Stimulated activated memory B cell treated with anti-CD40 and anti-IgM and Interleukin-4, amounts not matched to agents 10 μg/mL and 1 μg/mL and 100 μg/mL, for 72 hours (primary cell): ENCODE measurements around the gene ANKMY2.
"Not testable (repeated sequence)": the region's sequence is repeated elsewhere in the genome, so short reads cannot be mapped to it uniquely, and the experiment has no call there.

ENCODE experiments used
- ATAC-seq: fragments of 150-1000 bp; cut with Tn5 transposase; 2 replicates; pipeline ENCODE4 v1.10.0; 2021
- H3K27ac Mint-ChIP-seq: one replicate; pipeline ENCODE4 v1.8.0; 2022; ENCODE audit warnings: mild to moderate bottlenecking, mixed read lengths
- H3K27me3 Mint-ChIP-seq: one replicate; pipeline ENCODE4 v1.8.0; 2022; ENCODE audit warnings: mixed read lengths
- H3K36me3 Mint-ChIP-seq: one replicate; pipeline ENCODE4 v1.8.0; 2022; ENCODE audit warnings: mixed read lengths
- H3K4me1 Mint-ChIP-seq: one replicate; pipeline ENCODE4 v1.8.0; 2022; ENCODE audit warnings: mixed read lengths
- H3K4me3 Mint-ChIP-seq: one replicate; pipeline ENCODE4 v1.8.0; 2022; ENCODE audit warnings: mild to moderate bottlenecking, moderate library complexity, mixed read lengths
- H3K9me3 Mint-ChIP-seq: one replicate; pipeline ENCODE4 v1.8.0; 2022; ENCODE audit warnings: mixed read lengths

Gene ANKMY2

GRCh38 chr7:16616122-16616521 is 29.4 kb downstream of the ANKMY2 start:
- Mint-ChIP-seq H3K27me3 (no peaks in the 10 kb centered on the region), H3K27ac (no peak overlapping the region), H3K4me1 (peaks cover 18% of the 10 kb centered on the region), H3K36me3 (peaks cover 42% of the 10 kb centered on the region), H3K4me3 (no peak overlapping the region), H3K9me3 (no peaks in the 10 kb centered on the region)
- ATAC-seq: no peak

DNA sequence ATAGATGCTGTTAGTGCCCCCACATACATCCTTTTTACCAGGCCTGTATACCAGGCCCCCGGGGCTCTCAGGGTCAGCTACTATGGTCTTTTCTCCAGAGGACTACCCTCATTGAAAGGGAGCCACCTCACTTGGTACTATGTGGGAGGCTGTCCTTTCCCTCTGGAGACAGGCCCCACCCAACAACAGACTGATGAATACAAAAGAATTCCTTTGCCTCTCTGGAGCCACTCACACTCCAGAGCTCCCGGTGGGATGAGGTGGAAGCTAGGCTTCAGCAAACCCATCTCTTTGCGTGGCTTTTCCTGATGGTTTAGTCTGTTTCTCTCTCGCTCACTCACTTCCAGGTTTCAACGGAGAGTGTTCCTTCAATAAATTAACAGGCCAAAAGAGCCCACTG is 30.3 kb downstream of the ANKMY2 start:
- H3K27me3 Mint-ChIP-seq: no peaks in the 10 kb centered on the region
- no peak overlapping the region for H3K4me3 Mint-ChIP-seq
- H3K4me1 Mint-ChIP-seq: peaks cover 19% of the 10 kb centered on the region
- peaks cover 37% of the 10 kb centered on the region for H3K36me3 Mint-ChIP-seq
- ATAC-seq: no peak
- no peaks in the 10 kb centered on the region for H3K9me3 Mint-ChIP-seq
- no peak overlapping the region for H3K27ac Mint-ChIP-seq

DNA sequence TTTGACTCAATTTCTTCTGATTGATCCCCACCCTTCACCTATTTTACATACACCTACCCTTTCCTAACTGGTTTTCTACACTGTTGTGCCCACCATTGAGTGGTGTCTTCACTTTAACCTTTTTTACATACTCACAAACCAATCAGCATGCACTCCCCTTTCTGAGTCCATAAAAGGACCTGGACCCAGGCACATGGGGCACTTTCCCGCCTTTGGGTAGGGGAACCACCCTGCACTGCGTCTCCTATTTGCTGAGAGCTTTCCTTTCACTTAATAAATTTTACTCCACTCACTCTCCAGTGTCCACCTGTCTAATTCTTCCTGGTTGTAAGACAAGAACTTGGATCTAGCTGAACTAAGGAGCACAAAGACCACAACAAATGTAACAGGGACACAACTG is 33.8 kb downstream of the ANKMY2 start:
- ATAC-seq: no peak
- Mint-ChIP-seq H3K36me3 (peaks cover 27% of the 10 kb centered on the region), H3K4me3 (no peak overlapping the region), H3K4me1 (peaks cover 20% of the 10 kb centered on the region), H3K27ac (no peak overlapping the region), H3K27me3 (no peaks in the 10 kb centered on the region), H3K9me3 (no peaks in the 10 kb centered on the region)

DNA sequence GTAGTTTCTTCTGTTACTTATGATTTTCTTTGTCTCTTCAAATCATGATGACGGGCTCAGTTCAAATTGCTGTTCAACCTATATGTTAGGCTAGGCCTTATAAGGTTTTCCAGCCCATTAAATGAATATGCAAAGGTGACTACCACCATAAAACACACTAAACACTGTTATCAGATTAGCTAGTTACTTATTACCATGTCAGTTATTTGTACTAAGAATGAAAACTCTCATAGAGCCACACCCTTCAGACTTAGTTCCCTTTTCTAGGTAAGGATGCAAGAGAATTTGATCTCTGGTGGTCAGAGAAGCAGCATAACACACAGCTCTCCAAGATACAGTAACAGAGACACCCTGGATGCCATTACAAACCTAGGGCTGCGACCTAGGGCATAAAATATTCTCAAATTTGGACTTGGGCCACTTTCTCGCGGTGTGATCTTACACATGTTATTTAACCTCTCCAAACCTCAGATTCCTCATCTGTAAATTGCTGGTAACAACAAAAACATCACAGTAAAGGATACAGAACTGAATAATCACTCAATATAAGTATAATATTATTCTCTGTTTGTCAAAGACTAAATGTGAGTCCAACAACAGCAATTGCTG is 35.6 kb downstream of the ANKMY2 start:
- H3K27ac Mint-ChIP-seq: no peak overlapping the region
- H3K9me3 Mint-ChIP-seq: no peaks in the 10 kb centered on the region
- no peak overlapping the region for H3K4me3 Mint-ChIP-seq
- H3K27me3 Mint-ChIP-seq: no peaks in the 10 kb centered on the region
- ATAC-seq: peak; percentile 87
- peaks cover 20% of the 10 kb centered on the region for H3K4me1 Mint-ChIP-seq
- H3K36me3 Mint-ChIP-seq: peaks cover 19% of the 10 kb centered on the region

DNA sequence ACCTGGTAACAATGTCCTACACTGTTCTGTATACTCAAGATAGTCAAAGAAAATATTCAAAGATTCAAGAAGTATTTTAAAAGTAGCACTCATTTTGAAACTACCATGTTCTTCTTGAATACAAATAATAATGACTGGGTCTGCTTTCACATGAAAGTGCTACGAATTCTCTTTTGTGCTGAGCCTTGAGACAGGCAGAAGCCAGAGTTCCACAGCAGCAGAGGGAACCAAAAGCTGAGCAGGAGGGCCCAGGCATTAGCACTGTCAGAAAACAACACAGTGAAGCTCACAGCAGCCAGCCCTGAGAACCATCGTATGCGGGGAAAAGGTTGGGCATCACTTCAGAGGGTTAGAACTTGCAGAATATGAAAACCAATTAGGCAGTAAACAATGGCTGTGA is 38.9 kb downstream of the ANKMY2 start:
- peaks cover 15% of the 10 kb centered on the region for H3K4me1 Mint-ChIP-seq
- no peak overlapping the region for H3K27ac Mint-ChIP-seq
- H3K4me3 Mint-ChIP-seq: no peak overlapping the region
- no peaks in the 10 kb centered on the region for H3K9me3 Mint-ChIP-seq
- peaks cover 43% of the 10 kb centered on the region for H3K36me3 Mint-ChIP-seq
- no peaks in the 10 kb centered on the region for H3K27me3 Mint-ChIP-seq
- ATAC-seq: no peak

GRCh38 chr7:16604054-16604453 is 41.5 kb downstream of the ANKMY2 start:
- Mint-ChIP-seq H3K4me3 (no peak overlapping the region), H3K27ac (no peak overlapping the region), H3K9me3 (no peaks in the 10 kb centered on the region), H3K4me1 (no peaks in the 10 kb centered on the region), H3K36me3 (peaks cover 64% of the 10 kb centered on the region), H3K27me3 (no peaks in the 10 kb centered on the region)
- no peak for ATAC-seq

DNA sequence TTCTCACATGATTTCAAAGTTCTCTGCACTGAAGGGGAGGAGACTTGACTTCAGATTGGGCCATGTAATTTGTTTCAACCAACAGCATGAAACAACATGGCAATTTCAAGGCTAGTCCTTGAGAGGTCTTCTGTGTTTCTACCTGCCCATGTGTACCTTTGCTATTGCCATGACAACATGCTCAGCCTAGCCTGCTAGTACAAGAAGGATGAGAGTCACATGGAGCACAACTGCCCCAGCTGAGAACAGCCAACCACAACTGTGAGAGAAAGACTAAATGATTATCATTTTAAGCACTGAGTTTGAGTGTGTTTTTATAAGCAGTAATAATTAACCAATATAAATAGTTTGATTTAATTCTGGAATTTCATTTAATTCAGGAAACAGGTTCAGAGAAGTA is 41.9 kb downstream of the ANKMY2 start:
- Mint-ChIP-seq H3K4me3 (no peak overlapping the region), H3K4me1 (no peaks in the 10 kb centered on the region), H3K27ac (no peak overlapping the region), H3K27me3 (no peaks in the 10 kb centered on the region), H3K36me3 (peaks cover 67% of the 10 kb centered on the region), H3K9me3 (no peaks in the 10 kb centered on the region)
- no peak for ATAC-seq

DNA sequence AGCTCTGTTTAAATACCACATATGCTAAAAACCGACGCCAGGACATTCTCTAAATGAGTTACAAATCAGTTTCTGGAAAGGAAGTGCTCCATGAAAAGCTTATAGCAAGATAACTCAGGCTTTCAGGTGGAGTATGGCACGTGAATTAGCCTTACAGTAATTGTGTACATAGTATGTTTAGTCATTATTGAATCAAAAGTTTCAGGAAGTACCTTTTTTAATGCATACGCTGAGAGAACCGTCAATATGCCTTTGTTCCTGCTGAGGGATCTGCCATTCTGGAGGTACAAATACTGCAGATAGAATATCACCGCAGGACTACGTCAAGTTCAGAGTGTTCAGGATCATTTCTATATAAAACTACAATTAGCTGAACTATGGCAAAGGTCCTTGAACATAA is 45.7 kb downstream of the ANKMY2 start:
- Mint-ChIP-seq H3K9me3 (no peaks in the 10 kb centered on the region), H3K4me3 (no peak overlapping the region), H3K27me3 (no peaks in the 10 kb centered on the region), H3K27ac (no peak overlapping the region), H3K4me1 (no peaks in the 10 kb centered on the region), H3K36me3 (peaks cover 65% of the 10 kb centered on the region)
- ATAC-seq: no peak

- no peaks in the 10 kb centered on the region for H3K27me3 Mint-ChIP-seq
- ATAC-seq: no peak
- no peak overlapping the region for H3K4me3 Mint-ChIP-seq
- H3K9me3 Mint-ChIP-seq: no peaks in the 10 kb centered on the region
- H3K27ac Mint-ChIP-seq: no peak overlapping the region
- no peaks in the 10 kb centered on the region for H3K4me1 Mint-ChIP-seq
- peaks cover 47% of the 10 kb centered on the region for H3K36me3 Mint-ChIP-seq
These were observed 47.5 kb downstream of the ANKMY2 start for GRCh38 chr7:16598015-16598414.

DNA sequence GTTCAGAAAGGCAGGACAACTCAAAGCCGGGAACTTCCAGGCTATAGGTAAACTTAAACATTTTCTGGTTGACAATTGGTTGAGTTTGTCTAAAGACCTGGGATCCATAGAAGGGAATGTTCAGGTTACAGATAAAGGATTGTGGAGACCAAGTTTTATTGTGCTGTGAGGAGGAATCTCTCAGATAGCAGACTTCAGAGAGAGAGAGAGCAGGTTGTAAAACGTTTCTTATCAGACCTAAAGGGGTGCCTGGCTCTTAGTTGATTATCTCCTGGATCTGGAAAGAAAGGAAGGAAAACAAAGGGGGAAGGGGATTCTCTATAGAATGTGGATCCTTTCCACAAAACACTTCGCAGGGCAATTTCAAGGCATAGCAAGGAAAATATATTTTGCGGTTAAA is 50.0 kb downstream of the ANKMY2 start:
- not testable (repeated sequence) for H3K4me1 Mint-ChIP-seq, H3K9me3 Mint-ChIP-seq, H3K27ac Mint-ChIP-seq, ATAC-seq, H3K27me3 Mint-ChIP-seq, H3K4me3 Mint-ChIP-seq
- H3K36me3 Mint-ChIP-seq: peaks cover 27% of the 10 kb centered on the region

GRCh38 chr7:16594676-16595075 is 50.9 kb downstream of the ANKMY2 start:
- H3K36me3 Mint-ChIP-seq: peaks cover 20% of the 10 kb centered on the region
- H3K27ac Mint-ChIP-seq: no peak overlapping the region
- H3K4me1 Mint-ChIP-seq: no peaks in the 10 kb centered on the region
- H3K9me3 Mint-ChIP-seq: no peaks in the 10 kb centered on the region
- H3K27me3 Mint-ChIP-seq: no peaks in the 10 kb centered on the region
- H3K4me3 Mint-ChIP-seq: no peak overlapping the region
- ATAC-seq: no peak

GRCh38 chr7:16594061-16594460 is 51.5 kb downstream of the ANKMY2 start:
- Mint-ChIP-seq H3K4me3 (no peak overlapping the region), H3K36me3 (peaks cover 14% of the 10 kb centered on the region)

DNA sequence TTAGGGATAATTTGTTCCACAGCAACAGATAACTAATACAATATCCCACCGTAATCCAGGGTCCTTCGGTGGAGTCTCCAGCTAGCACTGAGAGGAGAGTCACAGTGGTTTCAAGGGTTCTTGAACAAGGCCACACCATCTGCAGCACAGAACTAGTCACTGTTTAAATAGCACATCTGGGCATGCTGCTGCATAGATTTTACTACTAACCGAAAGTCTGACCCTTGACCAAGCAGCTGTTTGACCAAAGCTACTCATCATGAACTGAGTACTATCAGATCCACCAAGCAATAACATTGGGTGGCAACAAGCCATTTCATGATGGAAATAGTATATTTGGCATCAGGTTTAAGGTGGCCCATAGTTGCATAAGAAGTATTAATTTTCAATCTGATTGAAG is 53.2 kb downstream of the ANKMY2 start:
- Mint-ChIP-seq H3K27me3 (no peaks in the 10 kb centered on the region), H3K4me3 (no peak overlapping the region), H3K36me3 (peaks cover 5% of the 10 kb centered on the region), H3K4me1 (no peaks in the 10 kb centered on the region), H3K27ac (no peak overlapping the region), H3K9me3 (no peaks in the 10 kb centered on the region)
- ATAC-seq: no peak

More at GRCh38 chr7:16594061-16594460, 51.5 kb downstream of the ANKMY2 start:
- Mint-ChIP-seq H3K27me3 (no peaks in the 10 kb centered on the region), H3K9me3 (no peaks in the 10 kb centered on the region), H3K27ac (no peak overlapping the region), H3K4me1 (no peaks in the 10 kb centered on the region)
- no peak for ATAC-seq

DNA sequence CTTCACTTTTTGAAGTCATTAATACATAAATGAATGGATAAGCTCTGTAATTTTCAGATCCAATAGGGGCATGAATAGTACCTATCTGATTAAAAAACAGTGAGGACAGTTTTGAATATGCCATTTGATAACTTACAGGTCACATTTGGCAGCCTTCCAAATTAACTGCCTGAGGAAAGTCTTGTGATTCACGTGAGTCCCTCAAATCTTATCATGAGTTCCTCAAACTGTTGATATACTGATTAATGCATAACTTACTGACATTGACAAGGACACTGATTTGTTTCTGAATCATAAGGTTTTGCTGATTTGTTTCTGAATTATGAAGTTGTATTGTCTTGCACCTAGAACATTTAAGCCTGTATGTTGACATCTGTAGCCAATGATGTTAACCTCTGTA is 55.1 kb downstream of the ANKMY2 start:
- no peak overlapping the region for H3K27ac Mint-ChIP-seq
- H3K9me3 Mint-ChIP-seq: no peaks in the 10 kb centered on the region
- H3K4me1 Mint-ChIP-seq: no peaks in the 10 kb centered on the region
- no peak for ATAC-seq
- H3K36me3 Mint-ChIP-seq: peaks cover under 1% of the 10 kb centered on the region
- no peak overlapping the region for H3K4me3 Mint-ChIP-seq
- H3K27me3 Mint-ChIP-seq: peaks cover 7% of the 10 kb centered on the region

- no peak overlapping the region for H3K27ac Mint-ChIP-seq
- H3K9me3 Mint-ChIP-seq: no peaks in the 10 kb centered on the region
- no peaks in the 10 kb centered on the region for H3K36me3 Mint-ChIP-seq
- peaks cover 8% of the 10 kb centered on the region for H3K27me3 Mint-ChIP-seq
- no peaks in the 10 kb centered on the region for H3K4me1 Mint-ChIP-seq
- ATAC-seq: no peak
- no peak overlapping the region for H3K4me3 Mint-ChIP-seq
These were observed 55.7 kb downstream of the ANKMY2 start for GRCh38 chr7:16589881-16590280.

DNA sequence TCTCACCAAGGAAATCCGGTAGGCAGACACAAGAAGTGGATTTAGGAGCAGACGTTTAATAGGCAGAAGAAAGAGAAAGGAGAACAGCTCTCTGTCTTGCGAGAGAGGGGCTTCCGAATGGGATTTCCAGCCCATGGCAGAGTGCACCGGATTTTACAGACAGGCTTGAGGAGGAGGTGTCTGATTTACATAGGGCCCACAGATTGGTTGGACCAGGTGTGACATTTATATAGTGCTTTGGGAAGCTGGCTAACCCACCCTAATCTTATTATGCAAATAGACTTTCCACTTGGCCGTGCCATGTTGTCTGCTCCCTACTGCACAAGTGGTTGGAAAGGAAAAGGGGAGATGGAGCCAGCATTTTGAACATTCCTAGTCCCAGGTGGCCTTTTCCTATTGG is 57.8 kb downstream of the ANKMY2 start:
- ATAC-seq: no peak
- Mint-ChIP-seq H3K27ac (no peak overlapping the region), H3K4me3 (no peak overlapping the region), H3K4me1 (no peaks in the 10 kb centered on the region), H3K27me3 (peaks cover 23% of the 10 kb centered on the region), H3K9me3 (no peaks in the 10 kb centered on the region), H3K36me3 (no peaks in the 10 kb centered on the region)

DNA sequence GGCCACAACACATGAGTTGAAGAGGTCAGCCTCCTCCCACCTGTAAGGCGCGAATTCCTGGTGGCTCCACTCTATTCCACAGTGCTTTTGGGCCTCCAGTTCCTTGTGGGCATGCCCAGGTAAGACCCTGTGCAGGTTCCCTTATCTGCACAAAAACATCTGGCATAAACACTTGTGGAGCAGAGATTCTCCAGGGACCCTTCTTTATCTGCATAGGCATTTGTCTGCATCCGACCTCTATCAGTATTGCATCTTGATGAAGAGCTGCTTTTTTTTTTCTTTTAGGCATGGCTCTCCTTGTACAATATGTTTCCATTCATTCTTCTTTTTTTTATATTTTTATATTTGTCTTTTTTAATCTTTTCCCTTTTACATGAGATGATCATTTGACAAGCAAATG is 58.4 kb downstream of the ANKMY2 start:
- H3K36me3 Mint-ChIP-seq: no peaks in the 10 kb centered on the region
- ATAC-seq: no peak
- H3K4me1 Mint-ChIP-seq: no peaks in the 10 kb centered on the region
- H3K4me3 Mint-ChIP-seq: no peak overlapping the region
- peaks cover 23% of the 10 kb centered on the region for H3K27me3 Mint-ChIP-seq
- no peaks in the 10 kb centered on the region for H3K9me3 Mint-ChIP-seq
- H3K27ac Mint-ChIP-seq: no peak overlapping the region
